Liver (tissue), 9 donors: ENCODE results near the gene KLHDC2. TPM values are rescaled to one million over a fixed set of nuclear protein-coding genes. Genes with fewer than 3 reads are reported as not detected.
"Not testable (repeated sequence)": the region's sequence is repeated elsewhere in the genome, so short reads cannot be mapped to it uniquely, and the experiment has no call there.

ENCODE experiments used
- DNase-seq: peaks from one replicate; pipeline ENCODE4 v3.0.0-alpha.2; 2017; ENCODE audit warnings: low spot score
- H3K27ac ChIP-seq, 2 donors: one replicate each; pipeline ENCODE4 v1.7.0; 2013; ENCODE audit warnings: inconsistent platforms in 2 of 2, low read length in 2 of 2, control low read depth in 1 of 2, low read depth in 1 of 2, mild to moderate bottlenecking in 1 of 2
- H3K27me3 ChIP-seq, 4 donors: one replicate each; pipeline versions ENCODE4 v1.6.1 to v1.7.0; 2013; ENCODE audit warnings: low read length in 3 of 4, inconsistent platforms in 1 of 4, mild to moderate bottlenecking in 1 of 4, moderate library complexity in 1 of 4; ENCODE audit not compliant: control insufficient read depth in 4 of 4, insufficient read depth in 4 of 4
- H3K36me3 ChIP-seq, 4 donors: one replicate each; pipeline versions ENCODE4 v1.6.1 to v1.7.0; 2013; ENCODE audit warnings: low read length in 3 of 4, mild to moderate bottlenecking in 3 of 4, low read depth in 1 of 4, moderate library complexity in 1 of 4; ENCODE audit not compliant: control insufficient read depth in 4 of 4, insufficient read depth in 3 of 4
- H3K4me1 ChIP-seq, 4 donors: one replicate each; pipeline versions ENCODE4 v1.6.1 to v1.7.0; 2013; ENCODE audit warnings: low read length in 3 of 4, mild to moderate bottlenecking in 3 of 4, moderate library complexity in 1 of 4; ENCODE audit not compliant: control insufficient read depth in 4 of 4, insufficient read depth in 4 of 4
- H3K4me3 ChIP-seq, 3 donors: one replicate each; pipeline versions ENCODE4 v1.6.1 to v1.7.0; 2013; ENCODE audit warnings: low read length in 3 of 3, control low read depth in 1 of 3, low read depth in 1 of 3, mild to moderate bottlenecking in 1 of 3
- H3K9ac ChIP-seq, 2 donors: one replicate each; pipeline ENCODE4 v1.7.0; 2013; ENCODE audit warnings: low read length in 2 of 2, mild to moderate bottlenecking in 2 of 2, moderate library complexity in 2 of 2, control low read depth in 1 of 2, low read depth in 1 of 2
- H3K9me3 ChIP-seq, 4 donors: one replicate each; pipeline versions ENCODE4 v1.6.1 to v1.7.0; 2013; ENCODE audit warnings: low read length in 3 of 4; ENCODE audit not compliant: control insufficient read depth in 4 of 4
- EGR1 ChIP-seq, 2 donors: IDR thresholded peaks; 2 replicates each; pipeline ENCODE4 v1.6.1; 2016 to 2018; ENCODE audit warnings: antibody characterized with exemption in 2 of 2, low read depth in 2 of 2
- FOXA1 ChIP-seq: IDR thresholded peaks from 2 replicates; pipeline ENCODE4 v1.6.1; 2016; ENCODE audit warnings: antibody characterized with exemption
- FOXA2 ChIP-seq: IDR thresholded peaks from 2 replicates; pipeline ENCODE4 v1.6.1; 2016; ENCODE audit warnings: antibody characterized with exemption
- GABPA ChIP-seq, 2 donors: IDR thresholded peaks in 1 of 2; conservative IDR thresholded peaks in 1 of 2; 2 replicates each; pipeline ENCODE4 v1.6.1; 2016; ENCODE audit warnings: antibody characterized with exemption in 2 of 2, mild to moderate bottlenecking in 1 of 2, moderate library complexity in 1 of 2
- HNF4A ChIP-seq, 2 donors: conservative IDR thresholded peaks; 2 replicates each; pipeline ENCODE4 v1.6.1; 2016; ENCODE audit warnings: antibody characterized with exemption in 2 of 2, mild to moderate bottlenecking in 2 of 2
- HNF4G ChIP-seq: IDR thresholded peaks from 2 replicates; pipeline ENCODE4 v1.6.1; 2016; ENCODE audit warnings: antibody characterized with exemption
- JUND ChIP-seq, 2 donors: IDR thresholded peaks; 2 replicates each; pipeline ENCODE4 v1.6.1; 2016; ENCODE audit warnings: antibody characterized with exemption in 2 of 2
- NR2F2 ChIP-seq: IDR thresholded peaks from 2 replicates; pipeline ENCODE4 v1.6.1; 2016; ENCODE audit warnings: antibody characterized with exemption
- RAD21 ChIP-seq, 2 donors: IDR thresholded peaks; 2 replicates each; pipeline ENCODE4 v1.6.1; 2016; ENCODE audit warnings: antibody characterized with exemption in 2 of 2, mild to moderate bottlenecking in 2 of 2
- RXRA ChIP-seq, 2 donors: IDR thresholded peaks; 2 replicates each; pipeline ENCODE4 v1.6.1; 2017 to 2018; ENCODE audit warnings: antibody characterized with exemption in 2 of 2, mild to moderate bottlenecking in 1 of 2
- SP1 ChIP-seq: IDR thresholded peaks from 2 replicates; pipeline ENCODE4 v1.6.1; 2018; ENCODE audit warnings: antibody characterized with exemption, mild to moderate bottlenecking
- TAF1 ChIP-seq: conservative IDR thresholded peaks from 2 replicates; pipeline ENCODE4 v1.6.1; 2016; ENCODE audit warnings: antibody characterized with exemption, mild to moderate bottlenecking
- YY1 ChIP-seq: IDR thresholded peaks from 2 replicates; pipeline ENCODE4 v1.6.1; 2016; ENCODE audit warnings: antibody characterized with exemption, mild to moderate bottlenecking
- WGBS: extraction: QIAGEN DNeasy Blood & Tissue Kit; methylation state at CpG from one replicate; pipeline ENCODE4 v1.1.7; 2013; 5-methylcytosine and 5-hydroxymethylcytosine counted together
- polyA plus RNA-seq, 2 donors: library from polyadenylated mRNA; stranded (reverse) in 1 of 2; unstranded in 1 of 2; fragments of 200-250 nt in 1 of 2; fragments of >200 nt in 1 of 2; fragmentation: Nextera tagmentation in 1 of 2; extraction: Ambion mirVana in 1 of 2; gene quantifications; one replicate each; pipeline versions ENCODE4 v1.2.1 to v1.2.3, GENCODE V29; 2013 to 2015
- total RNA-seq, 2 donors: library from RNA; depleted of rRNA; stranded (reverse); fragments of >200 nt; gene quantifications; one replicate each; pipeline ENCODE4 v1.2.3, GENCODE V29; 2014
- TF ChIP-seq, protein P1 (sequence below): IDR thresholded peaks from 2 replicates; pipeline ENCODE4 v1.6.1; 2016; ENCODE audit warnings: antibody characterized with exemption
- TF ChIP-seq, protein P2 (sequence below): IDR thresholded peaks from 2 replicates; pipeline ENCODE4 v1.6.1; 2016; ENCODE audit warnings: antibody characterized with exemption
- TF ChIP-seq, protein P3 (sequence below): IDR thresholded peaks from 2 replicates; pipeline ENCODE4 v1.6.1; 2016; ENCODE audit warnings: antibody characterized with exemption, mild to moderate bottlenecking
- TF ChIP-seq, protein P4 (sequence below): IDR thresholded peaks from 2 replicates; pipeline ENCODE4 v1.6.1; 2016; ENCODE audit warnings: antibody characterized with exemption
- TF ChIP-seq, protein P5 (sequence below): fragments of 150-350 bp; IDR thresholded peaks from 2 replicates; pipeline ENCODE4 v1.5.1; 2017; ENCODE audit warnings: improper control_type of control experiment, low read depth, low read length; ENCODE audit not compliant: missing input control
- donor health status: healthy.
- donor health status: healthy.
- donor health status: healthy.
- donor health status: healthy.
- donor health status: healthy.

The KLHDC2 gene
- total and polyA plus RNA-seq, 4 donors: 41.1 to 99.0 (median 89.0) TPM

DNA sequence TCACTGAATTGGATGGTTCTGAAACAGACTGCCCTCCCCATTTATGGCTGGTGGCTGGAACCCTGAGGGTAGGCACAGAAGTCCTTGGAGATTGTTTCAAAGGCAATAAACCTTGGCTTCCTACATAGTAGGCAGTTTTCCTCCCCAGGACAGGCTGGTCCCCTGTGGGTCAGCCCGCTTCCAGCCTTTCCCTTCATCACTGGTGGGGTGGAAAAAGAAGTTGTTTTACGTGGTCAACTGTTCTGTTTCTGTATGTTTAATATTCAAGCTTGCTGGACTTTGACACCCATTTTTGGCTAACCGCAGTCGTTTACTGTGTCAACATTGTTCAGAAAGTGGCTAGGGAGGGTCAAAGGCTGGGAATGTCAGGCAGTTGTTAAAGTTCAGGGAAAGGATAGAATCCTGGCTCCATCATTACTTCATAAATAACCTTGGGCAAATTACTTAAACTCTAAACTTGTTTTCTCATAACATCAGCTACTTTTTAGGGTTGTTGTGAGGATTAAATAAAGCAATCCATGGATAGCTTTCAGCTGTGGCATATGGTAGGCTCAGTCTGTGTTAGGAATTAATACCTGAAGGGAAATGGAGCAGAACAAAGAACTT lies 2.4 kb downstream of the KLHDC2 start:
- peaks cover 1 to 15% (median 8%) of the 10 kb centered on the region in 4 donors for H3K36me3 ChIP-seq
- 32% methylated on average over 4 of the region's 4 CpGs for WGBS
- no peaks in the 10 kb centered on the region for H3K9me3 ChIP-seq
- peak; percentile 98 for TF ChIP-seq HNF4A (conservative IDR thresholded peaks at IDR 0.05)
- TF ChIP-seq FOXA1: peak; percentile 94
- peak; percentile 93 for TF ChIP-seq TAF1
- TF ChIP-seq, protein P1, sequence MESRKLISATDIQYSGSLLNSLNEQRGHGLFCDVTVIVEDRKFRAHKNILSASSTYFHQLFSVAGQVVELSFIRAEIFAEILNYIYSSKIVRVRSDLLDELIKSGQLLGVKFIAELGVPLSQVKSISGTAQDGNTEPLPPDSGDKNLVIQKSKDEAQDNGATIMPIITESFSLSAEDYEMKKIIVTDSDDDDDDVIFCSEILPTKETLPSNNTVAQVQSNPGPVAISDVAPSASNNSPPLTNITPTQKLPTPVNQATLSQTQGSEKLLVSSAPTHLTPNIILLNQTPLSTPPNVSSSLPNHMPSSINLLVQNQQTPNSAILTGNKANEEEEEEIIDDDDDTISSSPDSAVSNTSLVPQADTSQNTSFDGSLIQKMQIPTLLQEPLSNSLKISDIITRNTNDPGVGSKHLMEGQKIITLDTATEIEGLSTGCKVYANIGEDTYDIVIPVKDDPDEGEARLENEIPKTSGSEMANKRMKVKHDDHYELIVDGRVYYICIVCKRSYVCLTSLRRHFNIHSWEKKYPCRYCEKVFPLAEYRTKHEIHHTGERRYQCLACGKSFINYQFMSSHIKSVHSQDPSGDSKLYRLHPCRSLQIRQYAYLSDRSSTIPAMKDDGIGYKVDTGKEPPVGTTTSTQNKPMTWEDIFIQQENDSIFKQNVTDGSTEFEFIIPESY: peak; percentile 84
- TF ChIP-seq SP1: peak; percentile 99
- TF ChIP-seq, protein P2, sequence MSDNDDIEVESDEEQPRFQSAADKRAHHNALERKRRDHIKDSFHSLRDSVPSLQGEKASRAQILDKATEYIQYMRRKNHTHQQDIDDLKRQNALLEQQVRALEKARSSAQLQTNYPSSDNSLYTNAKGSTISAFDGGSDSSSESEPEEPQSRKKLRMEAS: peak; percentile 76
- TF ChIP-seq FOXA2: peak; percentile 97
- TF ChIP-seq NR2F2: peak; percentile 91
- TF ChIP-seq, protein P3, sequence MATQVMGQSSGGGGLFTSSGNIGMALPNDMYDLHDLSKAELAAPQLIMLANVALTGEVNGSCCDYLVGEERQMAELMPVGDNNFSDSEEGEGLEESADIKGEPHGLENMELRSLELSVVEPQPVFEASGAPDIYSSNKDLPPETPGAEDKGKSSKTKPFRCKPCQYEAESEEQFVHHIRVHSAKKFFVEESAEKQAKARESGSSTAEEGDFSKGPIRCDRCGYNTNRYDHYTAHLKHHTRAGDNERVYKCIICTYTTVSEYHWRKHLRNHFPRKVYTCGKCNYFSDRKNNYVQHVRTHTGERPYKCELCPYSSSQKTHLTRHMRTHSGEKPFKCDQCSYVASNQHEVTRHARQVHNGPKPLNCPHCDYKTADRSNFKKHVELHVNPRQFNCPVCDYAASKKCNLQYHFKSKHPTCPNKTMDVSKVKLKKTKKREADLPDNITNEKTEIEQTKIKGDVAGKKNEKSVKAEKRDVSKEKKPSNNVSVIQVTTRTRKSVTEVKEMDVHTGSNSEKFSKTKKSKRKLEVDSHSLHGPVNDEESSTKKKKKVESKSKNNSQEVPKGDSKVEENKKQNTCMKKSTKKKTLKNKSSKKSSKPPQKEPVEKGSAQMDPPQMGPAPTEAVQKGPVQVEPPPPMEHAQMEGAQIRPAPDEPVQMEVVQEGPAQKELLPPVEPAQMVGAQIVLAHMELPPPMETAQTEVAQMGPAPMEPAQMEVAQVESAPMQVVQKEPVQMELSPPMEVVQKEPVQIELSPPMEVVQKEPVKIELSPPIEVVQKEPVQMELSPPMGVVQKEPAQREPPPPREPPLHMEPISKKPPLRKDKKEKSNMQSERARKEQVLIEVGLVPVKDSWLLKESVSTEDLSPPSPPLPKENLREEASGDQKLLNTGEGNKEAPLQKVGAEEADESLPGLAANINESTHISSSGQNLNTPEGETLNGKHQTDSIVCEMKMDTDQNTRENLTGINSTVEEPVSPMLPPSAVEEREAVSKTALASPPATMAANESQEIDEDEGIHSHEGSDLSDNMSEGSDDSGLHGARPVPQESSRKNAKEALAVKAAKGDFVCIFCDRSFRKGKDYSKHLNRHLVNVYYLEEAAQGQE: peak; percentile 93
- TF ChIP-seq, protein P4, sequence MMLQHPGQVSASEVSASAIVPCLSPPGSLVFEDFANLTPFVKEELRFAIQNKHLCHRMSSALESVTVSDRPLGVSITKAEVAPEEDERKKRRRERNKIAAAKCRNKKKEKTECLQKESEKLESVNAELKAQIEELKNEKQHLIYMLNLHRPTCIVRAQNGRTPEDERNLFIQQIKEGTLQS: peak; percentile 43
- peak; percentile 94 to 96 for TF ChIP-seq RXRA (IDR thresholded peaks at IDR 0.05)
- TF ChIP-seq RAD21 (IDR thresholded peaks at IDR 0.05): peak; percentile 48 to 49
- peak; percentile 88 for TF ChIP-seq YY1
- TF ChIP-seq GABPA (IDR thresholded peaks at IDR 0.05 in 1 of 2, conservative IDR thresholded peaks at IDR 0.05 in 1 of 2): peak in 1 of 2 donors; percentile 55
- peak; percentile 72 to 75 for TF ChIP-seq JUND (IDR thresholded peaks at IDR 0.05)
- peak; percentile 93 for TF ChIP-seq HNF4G
- TF ChIP-seq EGR1 (IDR thresholded peaks at IDR 0.05; ENCODE audit: low read depth in 2 of 2): peak in 1 of 2 donors; percentile 51
- TF ChIP-seq, protein P5, sequence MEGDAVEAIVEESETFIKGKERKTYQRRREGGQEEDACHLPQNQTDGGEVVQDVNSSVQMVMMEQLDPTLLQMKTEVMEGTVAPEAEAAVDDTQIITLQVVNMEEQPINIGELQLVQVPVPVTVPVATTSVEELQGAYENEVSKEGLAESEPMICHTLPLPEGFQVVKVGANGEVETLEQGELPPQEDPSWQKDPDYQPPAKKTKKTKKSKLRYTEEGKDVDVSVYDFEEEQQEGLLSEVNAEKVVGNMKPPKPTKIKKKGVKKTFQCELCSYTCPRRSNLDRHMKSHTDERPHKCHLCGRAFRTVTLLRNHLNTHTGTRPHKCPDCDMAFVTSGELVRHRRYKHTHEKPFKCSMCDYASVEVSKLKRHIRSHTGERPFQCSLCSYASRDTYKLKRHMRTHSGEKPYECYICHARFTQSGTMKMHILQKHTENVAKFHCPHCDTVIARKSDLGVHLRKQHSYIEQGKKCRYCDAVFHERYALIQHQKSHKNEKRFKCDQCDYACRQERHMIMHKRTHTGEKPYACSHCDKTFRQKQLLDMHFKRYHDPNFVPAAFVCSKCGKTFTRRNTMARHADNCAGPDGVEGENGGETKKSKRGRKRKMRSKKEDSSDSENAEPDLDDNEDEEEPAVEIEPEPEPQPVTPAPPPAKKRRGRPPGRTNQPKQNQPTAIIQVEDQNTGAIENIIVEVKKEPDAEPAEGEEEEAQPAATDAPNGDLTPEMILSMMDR: no peak
- H3K4me3 ChIP-seq: peak overlapping the region; percentile 59 to 95 (median 89)
- peak overlapping the region; percentile 98 to 99 for H3K27ac ChIP-seq
- H3K4me1 ChIP-seq: peaks cover 4 to 43% (median 20%) of the 10 kb centered on the region in 4 donors
- no peaks in the 10 kb centered on the region for H3K27me3 ChIP-seq
- DNase-seq: peak; percentile 47
- H3K9ac ChIP-seq: peak overlapping the region; percentile 98 to 99

DNA sequence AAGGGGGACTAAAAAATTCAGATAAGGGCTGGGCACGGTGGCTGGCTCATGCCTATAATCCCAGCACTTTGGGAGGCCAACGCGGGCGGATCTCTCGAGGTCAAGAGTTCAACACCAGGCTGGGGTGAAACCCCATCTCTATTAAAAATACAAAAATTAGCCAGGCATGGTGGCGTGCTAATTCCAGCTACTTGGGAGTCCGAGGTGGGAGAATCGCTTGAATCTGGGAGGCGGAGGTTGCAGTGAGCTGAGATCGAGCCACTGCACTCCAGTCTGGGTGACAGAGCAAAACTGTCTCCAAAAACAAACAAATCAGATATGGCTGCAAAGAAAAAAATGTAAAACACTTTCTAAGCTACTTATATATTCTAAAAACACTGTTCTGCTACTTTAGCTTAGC lies 3.7 kb downstream of the KLHDC2 start:
- 37% methylated on average over 10 of the region's 10 CpGs for WGBS
- Histone ChIP-seq H3K4me1 (peaks cover 2 to 43% (median 20%) of the 10 kb centered on the region in 4 donors), H3K36me3 (peaks cover 3 to 20% (median 14%) of the 10 kb centered on the region in 4 donors), H3K27ac (peak overlapping the region in 1 of 2 donors; percentile 48), H3K9ac (peak overlapping the region in 1 of 2 donors; percentile 33)
- not testable (repeated sequence) for H3K9me3 ChIP-seq, H3K27me3 ChIP-seq, DNase-seq, H3K4me3 ChIP-seq
